ENCODE data around the gene CTDP1. TPM values are rescaled to one million over a fixed set of nuclear protein-coding genes. Genes with fewer than 3 reads are reported as not detected.
"Not testable (repeated sequence)": the region's sequence is repeated elsewhere in the genome, so short reads cannot be mapped to it uniquely, and the experiment has no call there.

The CTDP1 gene
- total RNA-seq, 1 experiment from 2014 or later = 16.1 TPM

DNA sequence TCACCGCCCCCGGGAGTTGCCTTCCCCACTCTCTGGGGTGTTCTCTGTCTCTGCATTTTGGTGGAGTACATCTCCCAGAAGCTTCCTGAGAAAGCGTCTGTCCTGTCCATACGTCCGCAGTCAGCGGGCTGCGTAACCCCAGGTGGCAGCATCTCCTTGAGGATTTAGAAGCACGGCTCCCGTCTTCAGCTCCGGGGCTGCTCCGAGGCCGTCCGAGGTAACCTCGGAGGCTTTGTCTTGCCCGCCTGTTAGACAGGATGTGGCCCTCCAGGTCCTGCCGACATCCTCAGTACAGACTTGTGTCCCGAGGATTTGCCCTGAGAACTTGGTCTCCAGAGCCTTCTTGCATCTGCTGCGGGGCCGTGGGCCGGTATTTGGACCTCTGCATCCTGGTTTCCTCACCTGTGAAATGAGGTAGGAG lies 58.4 kb downstream of the CTDP1 start:
- H3K27me3 Mint-ChIP-seq (ENCODE audit: insufficient read depth, unreplicated experiment) = no peaks in the 10 kb centered on the region
- intact Hi-C loops (cut with micrococcal nuclease; ENCODE audit: unreplicated experiment) = no loop called here
- DNase-seq = no peak
- Histone ChIP-seq H3K9me3 (no peaks in the 10 kb centered on the region), H3K36me3 (ENCODE audit: control insufficient read depth, insufficient read depth, low read length) (no peaks in the 10 kb centered on the region), H3K4me3 (ENCODE audit: low read depth, low read length) (no peak overlapping the region), H3K4me1 (no peaks in the 10 kb centered on the region), H3K27me3 (replicated peaks; ENCODE audit: control insufficient read depth, insufficient read depth, low read length) (no peaks in the 10 kb centered on the region)
- ChIA-PET POLR2A (no interaction called here), CTCF (no interaction called here)
- H3K4me3 Mint-ChIP-seq (ENCODE audit: unreplicated experiment) = no peak overlapping the region
- H3K4me1 Mint-ChIP-seq (ENCODE audit: low read depth, unreplicated experiment) = no peaks in the 10 kb centered on the region
- TF ChIP-seq, protein P1, sequence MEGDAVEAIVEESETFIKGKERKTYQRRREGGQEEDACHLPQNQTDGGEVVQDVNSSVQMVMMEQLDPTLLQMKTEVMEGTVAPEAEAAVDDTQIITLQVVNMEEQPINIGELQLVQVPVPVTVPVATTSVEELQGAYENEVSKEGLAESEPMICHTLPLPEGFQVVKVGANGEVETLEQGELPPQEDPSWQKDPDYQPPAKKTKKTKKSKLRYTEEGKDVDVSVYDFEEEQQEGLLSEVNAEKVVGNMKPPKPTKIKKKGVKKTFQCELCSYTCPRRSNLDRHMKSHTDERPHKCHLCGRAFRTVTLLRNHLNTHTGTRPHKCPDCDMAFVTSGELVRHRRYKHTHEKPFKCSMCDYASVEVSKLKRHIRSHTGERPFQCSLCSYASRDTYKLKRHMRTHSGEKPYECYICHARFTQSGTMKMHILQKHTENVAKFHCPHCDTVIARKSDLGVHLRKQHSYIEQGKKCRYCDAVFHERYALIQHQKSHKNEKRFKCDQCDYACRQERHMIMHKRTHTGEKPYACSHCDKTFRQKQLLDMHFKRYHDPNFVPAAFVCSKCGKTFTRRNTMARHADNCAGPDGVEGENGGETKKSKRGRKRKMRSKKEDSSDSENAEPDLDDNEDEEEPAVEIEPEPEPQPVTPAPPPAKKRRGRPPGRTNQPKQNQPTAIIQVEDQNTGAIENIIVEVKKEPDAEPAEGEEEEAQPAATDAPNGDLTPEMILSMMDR (IDR thresholded peaks at IDR 0.05; ENCODE audit: insufficient read depth in 1 of 2, low read depth in 1 of 2, low read length in 1 of 2, severe bottlenecking in 1 of 2, unreplicated experiment in 1 of 2) = no peak
- H3K27ac Mint-ChIP-seq (ENCODE audit: unreplicated experiment) = no peak overlapping the region
- BruUV-seq (replicated peaks) = no TSS peak
- H3K36me3 Mint-ChIP-seq (ENCODE audit: insufficient read depth, unreplicated experiment) = peaks cover 17% of the 10 kb centered on the region
- H3K9me3 Mint-ChIP-seq (ENCODE audit: unreplicated experiment) = no peaks in the 10 kb centered on the region

DNA sequence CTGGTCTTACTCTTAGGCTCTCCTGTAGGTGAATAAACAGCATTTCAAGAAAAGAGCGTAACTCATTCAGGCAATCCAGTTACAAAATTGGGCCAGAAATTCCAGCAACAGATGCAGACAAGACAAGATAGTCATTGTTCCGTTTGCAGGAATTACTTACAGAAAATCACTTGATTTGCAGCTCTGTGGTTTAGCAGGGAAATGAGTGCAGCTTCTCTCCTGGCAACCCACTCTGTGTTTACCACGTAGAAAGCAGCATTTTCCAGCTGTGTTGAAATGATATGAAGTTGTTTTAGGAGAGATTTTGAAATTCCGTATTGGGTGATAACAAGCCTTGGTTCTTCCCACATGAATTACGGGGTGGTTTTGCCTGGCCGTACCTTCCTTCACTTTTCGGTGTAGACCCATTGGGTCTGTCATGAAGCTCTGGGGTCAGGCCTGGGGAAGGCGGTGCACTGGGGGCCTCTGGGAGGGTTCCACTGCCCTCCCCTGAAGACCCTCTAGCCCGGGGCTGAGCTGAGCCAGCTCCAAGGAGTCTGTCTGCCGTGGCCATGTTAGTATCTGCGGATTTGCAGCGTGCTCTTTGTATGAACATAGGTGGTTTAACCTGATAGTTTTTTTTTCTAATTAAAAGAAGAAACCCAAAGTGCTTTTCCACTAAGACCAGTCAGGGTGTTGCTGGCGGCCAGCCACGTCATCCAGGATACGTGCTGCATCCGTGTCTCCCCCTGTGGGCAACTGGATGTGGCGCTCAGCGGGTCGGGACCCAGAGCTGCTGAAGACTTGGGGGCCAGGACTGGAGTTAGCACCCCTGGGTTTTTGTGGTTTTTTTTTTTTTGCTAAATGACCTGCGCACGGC lies 59.2 kb downstream of the CTDP1 start:
- Histone ChIP-seq H3K4me1 (no peaks in the 10 kb centered on the region), H3K9me3 (no peaks in the 10 kb centered on the region), H3K36me3 (ENCODE audit: control insufficient read depth, insufficient read depth, low read length) (no peaks in the 10 kb centered on the region), H3K27me3 (replicated peaks; ENCODE audit: control insufficient read depth, insufficient read depth, low read length) (no peaks in the 10 kb centered on the region), H3K4me3 (ENCODE audit: low read depth, low read length) (no peak overlapping the region)
- CTCF ChIA-PET = no interaction called here
- TF ChIP-seq, protein P1 (IDR thresholded peaks at IDR 0.05; ENCODE audit: insufficient read depth in 1 of 2, low read depth in 1 of 2, low read length in 1 of 2, severe bottlenecking in 1 of 2, unreplicated experiment in 1 of 2) = no peak
- BruUV-seq (replicated peaks) = no TSS peak
- no peaks in the 10 kb centered on the region for H3K9me3 Mint-ChIP-seq (ENCODE audit: unreplicated experiment)
- H3K4me3 Mint-ChIP-seq (ENCODE audit: unreplicated experiment) = no peak overlapping the region
- no peaks in the 10 kb centered on the region for H3K4me1 Mint-ChIP-seq (ENCODE audit: low read depth, unreplicated experiment)
- DNase-seq = no peak
- H3K27me3 Mint-ChIP-seq (ENCODE audit: insufficient read depth, unreplicated experiment) = no peaks in the 10 kb centered on the region
- peaks cover 19% of the 10 kb centered on the region for H3K36me3 Mint-ChIP-seq (ENCODE audit: insufficient read depth, unreplicated experiment)
- POLR2A ChIA-PET = no interaction called here
- intact Hi-C loops (cut with micrococcal nuclease; ENCODE audit: unreplicated experiment) = no loop called here
- no peak overlapping the region for H3K27ac Mint-ChIP-seq (ENCODE audit: unreplicated experiment)

DNA sequence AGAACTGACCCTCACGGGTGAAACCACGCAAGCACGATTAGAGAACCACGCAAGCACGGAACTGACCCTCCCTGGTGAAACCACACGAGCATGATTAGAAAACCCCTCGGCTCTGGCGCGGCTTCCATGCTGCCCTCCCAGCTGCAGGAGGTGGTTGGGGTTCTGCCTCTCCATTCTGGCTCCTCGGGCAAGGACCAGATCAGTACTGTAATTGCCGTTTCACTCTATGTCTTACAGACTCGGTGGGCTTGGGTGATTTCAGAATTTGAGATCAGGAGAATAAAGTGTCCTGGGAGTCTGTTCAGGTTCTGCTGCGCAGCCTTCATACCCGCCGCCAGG lies 59.8 kb downstream of the CTDP1 start:
- H3K27me3 Mint-ChIP-seq (ENCODE audit: insufficient read depth, unreplicated experiment) = no peaks in the 10 kb centered on the region
- Histone ChIP-seq H3K4me1 (no peaks in the 10 kb centered on the region), H3K27me3 (replicated peaks; ENCODE audit: control insufficient read depth, insufficient read depth, low read length) (no peaks in the 10 kb centered on the region), H3K9me3 (no peaks in the 10 kb centered on the region), H3K36me3 (ENCODE audit: control insufficient read depth, insufficient read depth, low read length) (no peaks in the 10 kb centered on the region), H3K4me3 (ENCODE audit: low read depth, low read length) (no peak overlapping the region)
- no peaks in the 10 kb centered on the region for H3K9me3 Mint-ChIP-seq (ENCODE audit: unreplicated experiment)
- no peaks in the 10 kb centered on the region for H3K4me1 Mint-ChIP-seq (ENCODE audit: low read depth, unreplicated experiment)
- intact Hi-C loops (cut with micrococcal nuclease; ENCODE audit: unreplicated experiment) = no loop called here
- TF ChIP-seq, protein P1 (IDR thresholded peaks at IDR 0.05; ENCODE audit: insufficient read depth in 1 of 2, low read depth in 1 of 2, low read length in 1 of 2, severe bottlenecking in 1 of 2, unreplicated experiment in 1 of 2) = no peak
- H3K27ac Mint-ChIP-seq (ENCODE audit: unreplicated experiment) = no peak overlapping the region
- no TSS peak for BruUV-seq (replicated peaks)
- H3K36me3 Mint-ChIP-seq (ENCODE audit: insufficient read depth, unreplicated experiment) = peaks cover 17% of the 10 kb centered on the region
- DNase-seq = no peak
- POLR2A ChIA-PET = no interaction called here
- H3K4me3 Mint-ChIP-seq (ENCODE audit: unreplicated experiment) = no peak overlapping the region
- CTCF ChIA-PET = no interaction called here

DNA sequence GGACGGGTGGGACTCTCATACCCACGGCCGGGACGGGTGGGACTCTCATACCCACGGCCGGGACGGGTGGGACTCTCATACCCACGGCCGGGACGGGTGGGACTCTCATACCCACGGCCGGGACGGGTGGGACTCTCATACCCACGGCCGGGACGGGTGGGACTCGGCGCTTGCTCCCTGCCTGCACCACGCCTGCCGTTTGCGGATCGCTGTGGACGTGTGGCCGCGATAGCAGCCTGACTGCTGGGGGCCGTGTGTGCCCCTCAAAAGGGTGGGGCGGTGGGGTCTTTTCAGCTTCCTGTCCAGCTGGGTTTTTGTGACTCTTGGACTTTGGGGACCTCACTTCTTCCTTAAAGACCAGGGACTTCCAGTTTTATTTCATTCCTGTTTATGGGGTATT lies 60.4 kb downstream of the CTDP1 start:
- H3K36me3 Mint-ChIP-seq (ENCODE audit: insufficient read depth, unreplicated experiment) = peaks cover 14% of the 10 kb centered on the region
- H3K27me3 ChIP-seq (replicated peaks; ENCODE audit: control insufficient read depth, insufficient read depth, low read length); H3K9me3 Mint-ChIP-seq (ENCODE audit: unreplicated experiment); intact Hi-C loops (cut with micrococcal nuclease; ENCODE audit: unreplicated experiment); H3K27ac Mint-ChIP-seq (ENCODE audit: unreplicated experiment); H3K27me3 Mint-ChIP-seq (ENCODE audit: insufficient read depth, unreplicated experiment); H3K4me3 ChIP-seq (ENCODE audit: low read depth, low read length); H3K4me1 Mint-ChIP-seq (ENCODE audit: low read depth, unreplicated experiment); CTCF ChIA-PET; POLR2A ChIA-PET; DNase-seq; H3K36me3 ChIP-seq (ENCODE audit: control insufficient read depth, insufficient read depth, low read length); H3K4me3 Mint-ChIP-seq (ENCODE audit: unreplicated experiment); H3K9me3 ChIP-seq; H3K4me1 ChIP-seq; BruUV-seq (replicated peaks): not testable (repeated sequence)
